DOHH2 (cell line): ENCODE results near the gene RP9.

ENCODE experiments used
- H3F3A ChIP-seq: fragments of 200-600 bp; sonication (generic), shearing (Covaris generic); 2 replicates; pipeline ENCODE4 v1.6.0; 2016; ENCODE audit warnings: antibody characterized with exemption, mild to moderate bottlenecking; ENCODE audit not compliant: control insufficient read depth, insufficient read depth
- H3K27ac ChIP-seq: fragments of 200-600 bp; sonication (generic); 2 replicates; pipeline ENCODE4 v1.5.1; 2014; ENCODE audit warnings: low read depth, mild to moderate bottlenecking, low read length, moderate library complexity
- H3K27me3 ChIP-seq: fragments of 200-600 bp; sonication (generic); 2 replicates; pipeline ENCODE4 v1.6.1; 2014; ENCODE audit warnings: mild to moderate bottlenecking, low read length, mixed read lengths; ENCODE audit not compliant: control insufficient read depth
- H3K36me3 ChIP-seq: fragments of 200-600 bp; sonication (generic); 2 replicates; pipeline ENCODE4 v1.6.1; 2014; ENCODE audit warnings: mild to moderate bottlenecking, low read length, moderate library complexity, mixed read lengths; ENCODE audit not compliant: control insufficient read depth
- H3K4me1 ChIP-seq: fragments of 200-600 bp; sonication (generic); 2 replicates; pipeline ENCODE4 v1.6.1; 2014; ENCODE audit warnings: mild to moderate bottlenecking, low read length, mixed read lengths; ENCODE audit not compliant: control insufficient read depth
- H3K4me2 ChIP-seq: fragments of 200-600 bp; sonication (generic); 2 replicates; pipeline ENCODE4 v1.6.0; 2014; ENCODE audit warnings: mild to moderate bottlenecking, low read length, moderate library complexity
- H3K4me3 ChIP-seq: fragments of 200-600 bp; sonication (generic); 2 replicates; pipeline ENCODE4 v1.5.1; 2014; ENCODE audit warnings: mild to moderate bottlenecking, low read length, mixed read lengths
- H3K79me2 ChIP-seq: fragments of 200-600 bp; sonication (generic); 2 replicates; pipeline ENCODE4 v1.6.1; 2014; ENCODE audit warnings: mild to moderate bottlenecking, low read length, mixed read lengths; ENCODE audit not compliant: control insufficient read depth
- H3K9me2 ChIP-seq: fragments of 200-600 bp; sonication (generic); replicated peaks from 2 replicates; pipeline ENCODE4 v1.6.1; 2014; ENCODE audit warnings: mild to moderate bottlenecking, low read length, mixed read lengths; ENCODE audit not compliant: control insufficient read depth
- H3K9me3 ChIP-seq: fragments of 200-600 bp; sonication (generic); 2 replicates; pipeline ENCODE4 v1.6.1; 2014; ENCODE audit warnings: antibody characterized with exemption, low read length, mixed read lengths; ENCODE audit not compliant: control insufficient read depth, insufficient read depth
- H4K20me1 ChIP-seq: fragments of 200-600 bp; sonication (generic); 2 replicates; pipeline ENCODE4 v1.6.0; 2014; ENCODE audit warnings: low read depth, mild to moderate bottlenecking, antibody characterized with exemption, low read length, moderate library complexity; ENCODE audit not compliant: control insufficient read depth, insufficient read depth
- CTCF ChIP-seq: fragments of 200-600 bp; sonication (generic); IDR thresholded peaks from one replicate; pipeline ENCODE4 v1.5.1; 2014; ENCODE audit warnings: antibody characterized with exemption, mild to moderate bottlenecking, low read depth, low read length; ENCODE audit not compliant: poor library complexity, severe bottlenecking
- EZH2phosphoT487 ChIP-seq: fragments of 200-600 bp; sonication (generic); IDR thresholded peaks from 2 replicates; pipeline ENCODE4 v1.6.1; 2017; ENCODE audit warnings: borderline replicate concordance, mild to moderate bottlenecking, antibody characterized with exemption, low read length, moderate library complexity, mixed read lengths

Gene RP9

DNA sequence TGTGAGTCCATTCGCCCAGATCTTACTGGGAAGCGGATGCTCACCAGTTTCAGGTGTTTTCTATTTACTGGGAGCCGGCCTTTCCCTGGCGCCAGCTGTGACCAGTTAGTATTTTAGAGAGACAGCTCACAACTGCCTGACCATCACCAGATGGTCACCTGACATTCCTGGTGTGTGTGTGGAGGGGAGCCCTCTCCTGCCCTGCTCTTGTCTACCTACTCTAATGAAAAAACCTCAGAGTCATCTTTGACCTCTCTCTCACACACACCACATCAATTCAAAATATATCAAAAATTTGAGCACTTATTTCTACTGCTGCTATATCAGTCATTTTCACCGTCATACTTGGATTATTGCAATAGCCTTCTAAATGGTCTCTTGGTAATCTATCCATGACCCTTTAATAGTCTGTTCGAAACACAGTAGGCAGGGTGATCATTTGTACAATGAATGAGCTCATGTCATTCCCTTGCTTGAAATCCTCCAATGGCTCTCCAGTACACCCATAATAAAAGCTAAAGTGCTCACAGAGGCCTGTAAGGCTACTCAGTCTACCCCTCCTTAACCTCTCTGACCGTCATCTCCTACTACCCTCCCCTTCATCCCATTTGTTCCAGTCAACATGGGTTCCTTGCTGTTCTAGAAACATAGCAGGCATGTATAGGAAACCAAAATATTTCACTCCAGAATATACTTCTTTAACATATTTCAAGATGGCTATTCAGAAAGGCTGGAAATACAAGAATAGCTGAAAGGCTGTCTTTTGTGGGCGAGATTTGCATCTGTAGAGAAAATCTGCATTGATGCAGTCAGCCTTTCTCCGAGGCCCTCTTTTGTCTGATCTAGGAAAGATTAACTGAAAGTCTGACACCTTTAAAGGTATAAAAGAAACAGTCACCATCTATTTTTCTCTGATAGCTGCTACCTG, 29.2 kb downstream of the RP9 start:
- no peak for TF ChIP-seq CTCF
- TF ChIP-seq EZH2phosphoT487 = no peak
- no peaks in the 10 kb centered on the region for H3K9me3 ChIP-seq
- peaks cover 36% of the 10 kb centered on the region for H3K27me3 ChIP-seq

GRCh38 chr7:33079096-33079495, 30.1 kb downstream of the RP9 start:
- Histone ChIP-seq H3K27ac (no peak overlapping the region), H3K4me2 (no peak overlapping the region), H3K9me3 (no peaks in the 10 kb centered on the region), H3K27me3 (peaks cover 42% of the 10 kb centered on the region), H3F3A (no peaks in the 10 kb centered on the region), H3K79me2 (no peaks in the 10 kb centered on the region), H3K4me1 (peaks cover 6% of the 10 kb centered on the region), H3K9me2 (no peaks in the 10 kb centered on the region), H4K20me1 (no peaks in the 10 kb centered on the region), H3K36me3 (no peaks in the 10 kb centered on the region), H3K4me3 (no peak overlapping the region)
- TF ChIP-seq EZH2phosphoT487 (no peak), CTCF (no peak)

More for the DNA sequence above, 29.2 kb downstream of the RP9 start:
- no peaks in the 10 kb centered on the region for H3K36me3 ChIP-seq
- H3K79me2 ChIP-seq = no peaks in the 10 kb centered on the region
- no peak overlapping the region for H3K4me2 ChIP-seq
- no peaks in the 10 kb centered on the region for H4K20me1 ChIP-seq
- no peaks in the 10 kb centered on the region for H3F3A ChIP-seq
- no peak overlapping the region for H3K4me3 ChIP-seq
- no peak overlapping the region for H3K27ac ChIP-seq
- peaks cover 6% of the 10 kb centered on the region for H3K4me1 ChIP-seq
- no peaks in the 10 kb centered on the region for H3K9me2 ChIP-seq

- H3K27me3 ChIP-seq = peaks cover 39% of the 10 kb centered on the region
- no peak overlapping the region for H3K4me2 ChIP-seq
- no peaks in the 10 kb centered on the region for H3F3A ChIP-seq
- H3K9me3 ChIP-seq = no peaks in the 10 kb centered on the region; the same call in 1 of the 2 replicates
- no peaks in the 10 kb centered on the region for H3K9me2 ChIP-seq
- peaks cover 6% of the 10 kb centered on the region for H3K4me1 ChIP-seq
- H3K27ac ChIP-seq = no peak overlapping the region
- TF ChIP-seq EZH2phosphoT487 (no peak), CTCF (no peak)
- H3K79me2 ChIP-seq = no peaks in the 10 kb centered on the region
- no peak overlapping the region for H3K4me3 ChIP-seq
- no peaks in the 10 kb centered on the region for H4K20me1 ChIP-seq
- no peaks in the 10 kb centered on the region for H3K36me3 ChIP-seq
These were observed 32.5 kb downstream of the RP9 start for GRCh38 chr7:33076737-33077136.
